ENCODE measurements around the gene SLITRK2. TPM values are rescaled to one million over a fixed set of nuclear protein-coding genes. Genes with fewer than 3 reads are reported as not detected.

SLITRK2 gene

DNA sequence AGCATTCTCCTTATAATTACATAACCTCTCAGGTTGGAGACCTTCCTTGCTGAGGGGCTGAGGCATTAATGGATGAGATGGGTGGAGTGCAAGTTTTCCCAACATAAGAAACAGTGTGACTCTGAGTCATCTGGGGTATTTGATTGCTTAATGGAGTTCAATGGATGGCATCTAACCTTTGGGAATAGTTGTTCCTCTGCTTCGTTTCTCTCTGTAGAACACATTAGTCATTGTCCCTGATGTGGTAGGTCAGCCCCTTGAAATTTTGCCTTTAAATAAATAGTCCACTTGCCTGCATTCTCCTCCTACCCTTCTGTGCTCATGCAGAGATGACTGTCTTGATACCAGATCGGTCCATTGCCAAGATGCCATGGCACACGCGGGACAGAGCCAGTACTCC, 38.6 kb downstream of the SLITRK2 start:
- Histone ChIP-seq H3K4me2 (ENCODE audit: low read length, poor library complexity, severe bottlenecking) (no peak overlapping the region), H3K9ac (ENCODE audit: low read length) (no peak overlapping the region), H2AFZ (ENCODE audit: low read depth, low read length) (no peak overlapping the region), H3K36me3 (ENCODE audit: control insufficient read depth in 1 of 2, insufficient read depth in 2 of 2, low read depth in 1 of 2, low read length in 2 of 2) (no peaks in the 10 kb centered on the region), H3K4ac (ENCODE audit: low read depth in 1 of 2, low read length in 2 of 2) (no peak overlapping the region), H2BK5ac (ENCODE audit: low read depth, low read length, poor library complexity, severe bottlenecking) (no peak overlapping the region), H3K27me3 (ENCODE audit: control insufficient read depth in 1 of 2, insufficient read depth in 1 of 2, low read length in 2 of 2) (no peaks in the 10 kb centered on the region), H3K18ac (ENCODE audit: low read depth in 1 of 2, low read length in 2 of 2) (no peak overlapping the region), H2AK5ac (ENCODE audit: low read length, severe bottlenecking) (no peak overlapping the region), H3K4me3 (ENCODE audit: insufficient read depth in 1 of 2, low read depth in 1 of 2, low read length in 2 of 2) (no peak overlapping the region), H3K79me1 (replicated peaks; ENCODE audit: low read length, poor library complexity, severe bottlenecking) (no peaks in the 10 kb centered on the region), H3K4me1 (ENCODE audit: control insufficient read depth, insufficient read depth, low read depth, low read length) (no peaks in the 10 kb centered on the region), H3K9me3 (ENCODE audit: control insufficient read depth, low read length) (no peaks in the 10 kb centered on the region), H2BK12ac (ENCODE audit: low read length in 2 of 2) (no peak overlapping the region), H3K23ac (ENCODE audit: low read length in 2 of 2) (no peak overlapping the region), H4K91ac (ENCODE audit: low read length) (no peak overlapping the region), H2BK120ac (ENCODE audit: low read depth, low read length) (no peak overlapping the region), H2BK15ac (ENCODE audit: low read depth, poor library complexity, severe bottlenecking) (no peak overlapping the region), H4K8ac (ENCODE audit: low read length) (no peak overlapping the region), H3K27ac (ENCODE audit: low read length, poor library complexity, severe bottlenecking) (no peak overlapping the region), H3K14ac (ENCODE audit: low read length in 2 of 2) (no peak overlapping the region)
- 44% methylated on average over 2 of the region's 4 CpGs for WGBS
- DNase-seq: no peak

DNA sequence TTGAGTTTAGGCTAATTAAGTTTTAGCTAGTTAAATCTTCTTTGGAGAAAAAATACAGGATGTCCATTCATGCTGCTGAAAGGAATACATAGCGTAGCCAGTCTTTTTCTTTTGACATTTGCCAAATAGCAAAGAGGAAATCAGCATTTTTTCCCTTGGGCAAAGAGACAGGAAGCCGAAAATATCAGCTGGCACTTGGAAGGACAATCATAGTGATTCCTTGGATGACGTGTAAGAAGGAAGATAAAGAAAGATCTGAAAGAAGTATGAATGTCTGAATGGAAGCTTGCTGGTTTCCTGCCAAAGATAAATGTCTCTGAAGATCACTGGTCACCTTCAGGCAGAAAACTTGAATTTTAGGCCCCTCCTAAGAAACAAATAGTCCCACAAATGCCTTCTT, 44.2 kb downstream of the SLITRK2 start:
- Histone ChIP-seq H2AFZ (ENCODE audit: low read depth, low read length) (no peak overlapping the region), H3K4me3 (ENCODE audit: insufficient read depth in 1 of 2, low read depth in 1 of 2, low read length in 2 of 2) (no peak overlapping the region), H3K9me3 (ENCODE audit: control insufficient read depth, low read length) (no peaks in the 10 kb centered on the region), H2AK5ac (ENCODE audit: low read length, severe bottlenecking) (no peak overlapping the region), H3K4me2 (ENCODE audit: low read length, poor library complexity, severe bottlenecking) (no peak overlapping the region), H3K27me3 (ENCODE audit: control insufficient read depth in 1 of 2, insufficient read depth in 1 of 2, low read length in 2 of 2) (no peaks in the 10 kb centered on the region), H2BK15ac (ENCODE audit: low read depth, poor library complexity, severe bottlenecking) (no peak overlapping the region), H4K8ac (ENCODE audit: low read length) (no peak overlapping the region), H3K23ac (ENCODE audit: low read length in 2 of 2) (no peak overlapping the region), H3K79me1 (replicated peaks; ENCODE audit: low read length, poor library complexity, severe bottlenecking) (no peaks in the 10 kb centered on the region), H3K27ac (ENCODE audit: low read length, poor library complexity, severe bottlenecking) (no peak overlapping the region), H3K4me1 (ENCODE audit: control insufficient read depth, insufficient read depth, low read depth, low read length) (no peaks in the 10 kb centered on the region), H2BK5ac (ENCODE audit: low read depth, low read length, poor library complexity, severe bottlenecking) (no peak overlapping the region), H2BK120ac (ENCODE audit: low read depth, low read length) (no peak overlapping the region), H2BK12ac (ENCODE audit: low read length in 2 of 2) (no peak overlapping the region), H3K14ac (ENCODE audit: low read length in 2 of 2) (no peak overlapping the region), H4K91ac (ENCODE audit: low read length) (no peak overlapping the region), H3K18ac (ENCODE audit: low read depth in 1 of 2, low read length in 2 of 2) (no peak overlapping the region), H3K9ac (ENCODE audit: low read length) (no peak overlapping the region), H3K4ac (ENCODE audit: low read depth in 1 of 2, low read length in 2 of 2) (no peak overlapping the region), H3K36me3 (ENCODE audit: control insufficient read depth in 1 of 2, insufficient read depth in 2 of 2, low read depth in 1 of 2, low read length in 2 of 2) (no peaks in the 10 kb centered on the region)
- WGBS: 64% methylated on average over 3 of the region's 3 CpGs
- no peak for DNase-seq

GRCh38 chrX:145865082-145865481, 47.5 kb downstream of the SLITRK2 start:
- no peak overlapping the region for H4K91ac ChIP-seq (ENCODE audit: low read length)
- H3K4me3 ChIP-seq (ENCODE audit: insufficient read depth in 1 of 2, low read depth in 1 of 2, low read length in 2 of 2): no peak overlapping the region
- H2BK120ac ChIP-seq (ENCODE audit: low read depth, low read length): no peak overlapping the region
- no peak overlapping the region for H3K27ac ChIP-seq (ENCODE audit: low read length, poor library complexity, severe bottlenecking)
- no peak overlapping the region for H3K14ac ChIP-seq (ENCODE audit: low read length in 2 of 2)
- H3K27me3 ChIP-seq (ENCODE audit: control insufficient read depth in 1 of 2, insufficient read depth in 1 of 2, low read length in 2 of 2): no peaks in the 10 kb centered on the region
- H3K4me1 ChIP-seq (ENCODE audit: control insufficient read depth, insufficient read depth, low read depth, low read length): no peaks in the 10 kb centered on the region
- H2AFZ ChIP-seq (ENCODE audit: low read depth, low read length): no peak overlapping the region
- H2AK5ac ChIP-seq (ENCODE audit: low read length, severe bottlenecking): no peak overlapping the region
- H3K79me1 ChIP-seq (replicated peaks; ENCODE audit: low read length, poor library complexity, severe bottlenecking): no peaks in the 10 kb centered on the region
- DNase-seq: no peak
- H3K23ac ChIP-seq (ENCODE audit: low read length in 2 of 2): no peak overlapping the region
- WGBS: no CpG with 5 or more reads among the region's 4 CpGs
- H3K4me2 ChIP-seq (ENCODE audit: low read length, poor library complexity, severe bottlenecking): no peak overlapping the region
- H2BK5ac ChIP-seq (ENCODE audit: low read depth, low read length, poor library complexity, severe bottlenecking): no peak overlapping the region
- no peaks in the 10 kb centered on the region for H3K9me3 ChIP-seq (ENCODE audit: control insufficient read depth, low read length)
- no peaks in the 10 kb centered on the region for H3K36me3 ChIP-seq (ENCODE audit: control insufficient read depth in 1 of 2, insufficient read depth in 2 of 2, low read depth in 1 of 2, low read length in 2 of 2)
- no peak overlapping the region for H3K18ac ChIP-seq (ENCODE audit: low read depth in 1 of 2, low read length in 2 of 2)
- no peak overlapping the region for H2BK15ac ChIP-seq (ENCODE audit: low read depth, poor library complexity, severe bottlenecking)
- H3K9ac ChIP-seq (ENCODE audit: low read length): no peak overlapping the region
- H3K4ac ChIP-seq (ENCODE audit: low read depth in 1 of 2, low read length in 2 of 2): no peak overlapping the region
- no peak overlapping the region for H2BK12ac ChIP-seq (ENCODE audit: low read length in 2 of 2)
- H4K8ac ChIP-seq (ENCODE audit: low read length): no peak overlapping the region

Small RNAs within 50 kb of the gene (small RNA-seq; reads per million reads assigned to genes)
- gene AL109653.1 (ENCODE audit: low read depth): not detected

Measured in mesenchymal stem cell (in vitro differentiated cells and primary cell).